ENCODE data around the gene NEB.

GRCh38 chr2:151765760-151766410, 31.6 kb upstream of the NEB start:
- TF ChIP-seq RAD21 (conservative IDR thresholded peaks at IDR 0.05 in 1 of 2, IDR thresholded peaks at IDR 0.05 in 1 of 2) (no peak), ZFP36 (IDR thresholded peaks at IDR 0.05; ENCODE audit: borderline replicate concordance, partially characterized antibody) (no peak), MYC (IDR thresholded peaks at IDR 0.05; ENCODE audit: borderline replicate concordance, low read length) (no peak), SMC3 (IDR thresholded peaks at IDR 0.05) (no peak)
- TF ChIP-seq, protein P1, sequence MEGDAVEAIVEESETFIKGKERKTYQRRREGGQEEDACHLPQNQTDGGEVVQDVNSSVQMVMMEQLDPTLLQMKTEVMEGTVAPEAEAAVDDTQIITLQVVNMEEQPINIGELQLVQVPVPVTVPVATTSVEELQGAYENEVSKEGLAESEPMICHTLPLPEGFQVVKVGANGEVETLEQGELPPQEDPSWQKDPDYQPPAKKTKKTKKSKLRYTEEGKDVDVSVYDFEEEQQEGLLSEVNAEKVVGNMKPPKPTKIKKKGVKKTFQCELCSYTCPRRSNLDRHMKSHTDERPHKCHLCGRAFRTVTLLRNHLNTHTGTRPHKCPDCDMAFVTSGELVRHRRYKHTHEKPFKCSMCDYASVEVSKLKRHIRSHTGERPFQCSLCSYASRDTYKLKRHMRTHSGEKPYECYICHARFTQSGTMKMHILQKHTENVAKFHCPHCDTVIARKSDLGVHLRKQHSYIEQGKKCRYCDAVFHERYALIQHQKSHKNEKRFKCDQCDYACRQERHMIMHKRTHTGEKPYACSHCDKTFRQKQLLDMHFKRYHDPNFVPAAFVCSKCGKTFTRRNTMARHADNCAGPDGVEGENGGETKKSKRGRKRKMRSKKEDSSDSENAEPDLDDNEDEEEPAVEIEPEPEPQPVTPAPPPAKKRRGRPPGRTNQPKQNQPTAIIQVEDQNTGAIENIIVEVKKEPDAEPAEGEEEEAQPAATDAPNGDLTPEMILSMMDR (IDR thresholded peaks at IDR 0.05) = no peak
